ENCODE data around the gene TPSB2. TPM values are rescaled to one million over a fixed set of nuclear protein-coding genes. Genes with fewer than 3 reads are reported as not detected.

TPSB2 gene
- total RNA-seq, 1 donor from 2014 or later = 10.0 TPM

Other genes with a start within 250 kb of the TPSB2 start
- 0.89 TPM for gene SOX8, start 248.4 kb downstream of the TPSB2 start, total RNA-seq
- 14.7 TPM for gene SSTR5, start 157.4 kb downstream of the TPSB2 start, total RNA-seq
- 0.19 TPM for gene C1QTNF8, start 133.9 kb downstream of the TPSB2 start, total RNA-seq
- 6.0 TPM for gene CACNA1H, start 77.1 kb downstream of the TPSB2 start, total RNA-seq
- gene TPSG1, start 4.9 kb downstream of the TPSB2 start, total RNA-seq = 0.30 TPM
- gene TPSAB1, start 10.5 kb upstream of the TPSB2 start, total RNA-seq = 9.4 TPM
- 0.54 TPM for gene TPSD1, start 25.9 kb upstream of the TPSB2 start, total RNA-seq
- 89.4 TPM for gene UBE2I, start 79.5 kb upstream of the TPSB2 start, total RNA-seq
- gene BAIAP3, start 103.5 kb upstream of the TPSB2 start, total RNA-seq = 1.9 TPM
- gene TSR3, start 121.7 kb upstream of the TPSB2 start, total RNA-seq = 54.6 TPM
- gene GNPTG, start 121.7 kb upstream of the TPSB2 start, total RNA-seq = 35.0 TPM
- gene UNKL, start 184.5 kb upstream of the TPSB2 start, total RNA-seq = 11.3 TPM
- gene UQCC4, start 190.6 kb upstream of the TPSB2 start, total RNA-seq = 11.3 TPM
- 0.35 TPM for gene PERCC1, start 200.9 kb upstream of the TPSB2 start, total RNA-seq
- gene CCDC154, start 214.4 kb upstream of the TPSB2 start, total RNA-seq = 1.7 TPM
- 49.5 TPM for gene CLCN7, start 244.8 kb upstream of the TPSB2 start, total RNA-seq